Measurements from ENCODE around the gene NCBP2.

The NCBP2 gene

GRCh38 chr3:196889844-196890708 is 52.3 kb downstream of the NCBP2 start:
- TF ChIP-seq CTCF (IDR thresholded peaks at IDR 0.05): no peak

- no peak for TF ChIP-seq CTCF (IDR thresholded peaks at IDR 0.05)
Observed at GRCh38 chr3:196886144-196886543, 56.2 kb downstream of the NCBP2 start.
